DMS153 (cell line): ENCODE data around the gene RHOT2.

Experiments used
- DNase-seq: peaks from one replicate; lab custom pipeline; 2025; lab: John Stamatoyannopoulos, UW

The RHOT2 gene

DNA sequence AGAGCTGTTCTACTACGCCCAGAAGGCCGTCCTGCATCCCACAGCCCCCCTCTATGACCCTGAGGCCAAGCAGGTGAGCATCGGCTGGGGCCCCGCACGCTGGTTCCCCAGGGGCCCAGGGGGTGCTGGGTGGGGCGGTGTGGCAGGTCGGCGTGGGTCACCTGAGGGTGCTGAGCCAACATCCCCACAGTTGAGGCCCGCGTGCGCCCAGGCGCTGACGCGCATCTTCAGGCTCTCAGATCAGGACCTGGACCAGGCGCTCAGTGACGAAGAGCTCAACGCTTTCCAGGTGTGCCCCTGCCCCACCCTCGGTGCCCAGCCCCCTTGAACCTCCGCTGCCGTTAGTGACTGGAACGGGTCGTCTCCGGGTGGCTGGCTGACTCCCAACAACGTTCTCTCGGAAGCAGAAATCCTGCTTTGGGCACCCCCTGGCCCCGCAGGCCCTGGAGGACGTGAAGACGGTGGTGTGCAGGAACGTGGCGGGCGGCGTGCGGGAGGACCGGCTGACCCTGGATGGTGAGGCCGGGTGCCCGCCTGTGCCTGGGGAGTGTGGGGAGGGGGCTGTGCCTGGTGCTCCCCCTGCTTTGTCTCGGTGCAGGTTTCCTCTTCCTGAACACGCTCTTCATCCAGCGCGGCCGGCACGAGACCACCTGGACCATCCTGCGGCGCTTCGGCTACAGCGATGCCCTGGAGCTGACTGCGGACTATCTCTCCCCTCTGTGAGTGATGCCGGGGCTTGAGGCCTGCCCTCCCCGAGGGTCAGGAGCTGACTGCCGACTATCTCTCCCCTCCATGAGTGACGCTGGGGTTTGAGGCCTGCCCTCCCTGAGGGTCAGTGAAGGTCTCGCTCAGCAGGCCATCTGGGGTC, 2.8 kb downstream of the RHOT2 start:
- no peak for DNase-seq

DNA sequence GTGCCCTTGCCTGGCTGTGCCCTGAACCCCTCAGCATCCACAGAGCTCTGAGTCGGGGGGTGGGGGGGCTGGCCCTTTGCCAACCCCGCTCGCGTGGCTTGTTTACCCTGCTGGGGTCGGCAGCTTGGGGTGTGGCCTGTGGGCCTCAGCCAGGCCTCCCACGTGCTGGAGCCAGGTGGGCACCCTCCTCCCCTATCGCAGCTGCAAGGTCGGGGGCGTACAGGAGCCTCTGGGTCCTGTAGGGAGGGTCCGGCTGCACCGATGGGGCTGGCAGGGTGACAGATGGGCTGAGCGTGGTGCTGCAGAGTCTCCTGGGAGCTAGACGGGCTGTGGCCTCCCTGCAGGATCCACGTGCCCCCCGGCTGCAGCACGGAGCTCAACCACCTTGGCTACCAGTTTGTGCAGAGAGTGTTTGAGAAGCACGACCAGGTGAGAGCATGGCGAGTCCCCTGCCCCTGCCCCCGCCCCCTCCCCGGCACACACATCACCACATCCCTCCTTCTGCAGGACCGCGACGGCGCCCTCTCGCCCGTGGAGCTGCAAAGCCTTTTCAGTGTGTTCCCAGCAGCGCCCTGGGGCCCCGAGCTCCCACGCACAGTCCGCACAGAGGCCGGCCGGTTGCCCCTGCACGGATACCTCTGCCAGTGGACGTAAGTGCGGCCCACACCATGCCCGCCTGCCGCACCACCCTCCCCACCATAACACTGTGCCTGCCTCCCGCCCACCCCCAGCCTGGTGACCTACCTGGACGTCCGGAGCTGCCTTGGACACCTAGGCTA, 3.6 kb downstream of the RHOT2 start:
- no peak for DNase-seq

DNA sequence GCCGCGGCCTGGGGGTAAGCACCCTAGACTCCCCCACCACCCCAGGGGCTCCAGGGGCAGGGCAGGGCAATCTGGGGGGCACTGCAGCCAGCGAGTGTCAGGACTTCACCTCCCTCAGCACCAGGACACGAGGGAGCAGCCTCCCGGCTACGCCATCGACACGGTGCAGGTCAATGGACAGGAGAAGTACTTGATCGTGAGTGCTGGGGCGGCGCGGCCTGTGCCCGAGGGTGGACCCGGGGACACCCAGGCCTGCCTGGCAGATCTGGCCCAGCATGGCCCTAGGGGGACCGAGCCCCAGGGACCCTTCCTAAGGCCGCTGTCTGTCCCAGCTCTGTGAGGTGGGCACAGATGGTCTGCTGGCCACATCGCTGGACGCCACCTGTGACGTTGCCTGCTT, 4.4 kb downstream of the RHOT2 start:
- no peak for DNase-seq

DNA sequence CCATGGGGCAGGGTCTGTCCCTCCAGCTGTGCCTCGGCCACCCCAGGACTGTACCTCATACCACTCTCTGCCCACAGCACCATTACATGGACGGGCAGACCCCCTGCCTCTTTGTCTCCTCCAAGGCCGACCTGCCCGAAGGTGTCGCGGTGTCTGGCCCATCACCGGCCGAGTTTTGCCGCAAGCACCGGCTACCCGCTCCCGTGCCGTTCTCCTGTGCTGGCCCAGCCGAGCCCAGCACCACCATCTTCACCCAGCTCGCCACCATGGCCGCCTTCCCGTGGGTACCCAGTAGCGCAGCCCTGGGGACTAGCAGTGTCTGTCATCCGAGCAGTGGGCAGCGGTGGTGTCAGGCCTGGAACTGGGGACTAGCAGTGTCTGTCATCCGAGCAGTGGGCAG, 4.9 kb downstream of the RHOT2 start:
- DNase-seq, result no peak

DNA sequence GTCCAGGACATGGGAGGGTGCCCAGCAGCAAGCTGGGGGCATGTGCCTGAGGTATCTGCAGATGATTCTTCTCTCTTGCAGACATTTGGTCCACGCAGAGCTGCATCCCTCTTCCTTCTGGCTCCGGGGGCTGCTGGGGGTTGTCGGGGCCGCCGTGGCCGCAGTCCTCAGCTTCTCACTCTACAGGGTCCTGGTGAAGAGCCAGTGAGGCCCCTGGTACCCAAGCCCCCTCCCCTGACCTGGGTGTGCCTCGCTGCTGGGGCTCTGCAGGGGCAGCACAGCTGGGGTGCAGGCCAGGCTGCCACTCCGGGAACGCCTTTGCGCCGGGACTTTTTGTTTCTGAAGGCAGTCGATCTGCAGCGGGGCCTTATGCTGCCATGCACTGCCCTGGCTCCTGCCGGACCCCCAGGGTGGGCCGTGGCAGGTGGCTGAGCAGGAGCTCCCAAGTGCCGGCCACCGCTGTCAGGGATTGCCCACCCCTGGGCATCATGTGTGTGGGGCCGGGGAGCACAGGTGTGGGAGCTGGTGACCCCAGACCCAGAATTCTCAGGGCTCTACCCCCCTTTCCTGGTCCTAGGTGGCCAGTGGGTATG, 5.6 kb downstream of the RHOT2 start:
- no peak for DNase-seq

DNA sequence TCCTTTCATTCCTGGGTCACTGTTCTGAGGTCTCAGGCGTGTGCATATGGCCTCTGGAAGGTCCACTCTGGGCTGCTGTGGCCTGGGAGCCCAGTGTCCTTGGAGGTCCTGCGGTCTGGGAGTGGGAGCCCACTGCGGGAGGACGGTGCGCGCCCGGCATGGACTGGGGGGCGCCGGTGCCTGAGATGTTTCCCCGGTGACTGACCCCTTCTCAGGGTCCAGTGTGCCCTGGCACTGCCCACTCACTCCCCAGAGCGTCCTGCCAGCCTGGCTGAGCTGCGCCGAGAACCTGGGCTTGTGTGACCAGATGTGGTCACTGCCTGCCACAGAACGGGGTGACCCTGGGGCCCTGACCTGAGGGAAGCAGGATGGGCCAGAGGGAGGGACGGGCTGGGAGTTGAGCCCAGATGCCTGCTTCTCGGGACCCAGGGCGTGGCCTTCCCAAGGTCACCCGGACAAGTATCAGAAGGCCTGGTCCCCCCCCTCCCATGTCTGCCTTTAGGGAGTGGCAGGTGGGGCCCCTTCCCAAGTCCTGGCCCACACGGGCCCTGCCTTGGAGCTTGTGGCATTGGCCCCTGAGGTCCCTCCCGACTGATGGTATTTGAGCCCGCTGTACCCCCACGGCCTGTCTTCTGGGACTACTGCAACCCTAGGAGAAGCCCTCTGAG, 6.4 kb downstream of the RHOT2 start:
- no peak for DNase-seq

DNA sequence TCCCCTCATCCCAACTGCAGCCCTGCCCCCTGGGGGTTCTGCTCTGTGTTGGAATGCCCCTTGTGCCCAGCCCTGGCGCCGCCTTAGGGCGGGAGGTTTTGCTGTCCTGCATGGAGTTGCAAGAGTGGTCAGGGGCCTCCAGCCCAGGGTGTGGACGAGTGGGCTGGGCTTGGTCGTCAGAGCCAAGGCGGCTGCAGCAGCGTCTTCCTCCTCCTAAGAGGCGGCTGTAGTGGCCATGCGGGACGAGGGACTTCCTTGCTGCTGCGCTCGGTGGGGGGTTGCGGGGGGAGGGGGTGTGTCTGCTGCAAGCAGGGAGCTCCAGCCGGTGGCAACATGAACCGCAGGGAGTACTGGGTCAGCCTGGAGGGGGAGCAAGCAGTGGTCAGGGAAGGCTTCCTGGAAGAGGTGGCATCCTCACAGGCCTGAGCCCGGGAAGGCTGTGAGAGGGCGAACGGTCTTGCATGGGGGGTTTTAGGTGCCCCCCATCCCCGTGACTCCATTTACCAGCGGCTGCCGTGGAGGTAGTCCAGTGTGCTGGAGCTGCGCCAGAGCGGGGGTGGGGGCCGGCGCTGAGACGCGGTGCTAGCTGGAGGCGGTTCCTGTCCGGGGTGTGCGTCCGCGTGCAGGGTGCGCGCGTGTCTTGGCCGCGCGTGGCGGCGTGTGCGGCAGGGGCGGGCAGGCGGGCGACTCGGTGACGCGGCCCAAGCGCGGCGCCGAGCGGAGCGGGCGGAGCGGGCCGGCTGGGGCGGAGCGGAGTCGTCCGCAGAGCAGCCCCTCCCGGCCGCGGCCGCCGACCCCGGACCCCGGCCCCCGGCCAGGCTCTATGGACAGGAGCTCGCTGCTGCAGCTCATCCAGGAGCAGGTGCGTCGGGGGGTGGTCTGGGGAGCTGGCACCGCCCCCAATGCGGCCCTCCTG, 7.3 kb downstream of the RHOT2 start, which contains the start of gene RHBDL1:
TSS of gene RHBDL1 (plus strand) at position 704 of the 916 bp plus-strand sequence. CDS start at position 824, 120 bp downstream.
- DNase-seq, result no peak

DNA sequence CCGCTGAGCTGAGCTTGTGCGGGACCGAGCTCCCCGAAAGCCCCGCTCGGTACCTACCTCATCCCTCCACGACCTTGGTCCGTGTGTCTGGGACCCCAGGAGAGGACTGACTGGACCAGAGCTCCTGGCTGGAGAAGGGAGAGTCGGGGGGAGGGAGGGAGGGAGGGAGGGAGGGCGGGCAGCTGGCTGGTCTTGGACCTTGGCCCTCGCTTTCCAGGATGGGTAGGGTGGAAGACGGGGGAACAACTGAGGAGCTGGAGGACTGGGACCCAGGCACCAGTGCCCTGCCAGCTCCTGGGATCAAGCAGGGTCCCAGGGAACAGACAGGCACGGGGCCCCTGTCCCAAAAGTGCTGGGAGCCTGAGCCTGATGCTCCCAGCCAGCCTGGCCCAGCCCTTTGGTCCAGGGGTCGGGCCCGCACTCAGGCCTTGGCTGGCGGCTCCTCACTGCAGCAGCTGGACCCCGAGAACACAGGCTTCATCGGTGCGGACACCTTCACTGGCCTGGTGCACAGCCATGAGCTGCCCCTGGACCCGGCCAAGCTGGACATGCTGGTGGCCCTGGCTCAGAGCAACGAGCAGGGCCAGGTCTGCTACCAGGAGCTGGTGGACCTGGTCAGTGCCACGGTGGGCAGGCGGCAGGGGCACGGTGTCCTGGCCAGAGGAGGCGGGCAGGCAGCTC, 8.1 kb downstream of the RHOT2 start:
- no peak for DNase-seq

DNA sequence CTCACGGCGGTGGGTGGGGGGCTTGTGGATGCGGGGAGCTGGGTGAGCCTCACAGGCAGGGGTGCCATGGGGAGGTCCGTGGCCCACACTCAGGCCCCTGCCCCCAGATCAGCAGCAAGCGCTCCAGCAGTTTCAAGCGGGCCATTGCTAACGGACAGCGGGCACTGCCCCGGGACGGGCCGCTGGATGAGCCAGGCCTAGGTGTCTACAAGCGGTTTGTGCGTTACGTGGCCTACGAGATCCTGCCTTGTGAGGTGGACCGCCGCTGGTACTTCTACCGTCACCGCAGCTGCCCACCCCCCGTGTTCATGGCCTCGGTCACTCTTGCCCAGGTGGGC, 8.6 kb downstream of the RHOT2 start:
- no peak for DNase-seq

DNA sequence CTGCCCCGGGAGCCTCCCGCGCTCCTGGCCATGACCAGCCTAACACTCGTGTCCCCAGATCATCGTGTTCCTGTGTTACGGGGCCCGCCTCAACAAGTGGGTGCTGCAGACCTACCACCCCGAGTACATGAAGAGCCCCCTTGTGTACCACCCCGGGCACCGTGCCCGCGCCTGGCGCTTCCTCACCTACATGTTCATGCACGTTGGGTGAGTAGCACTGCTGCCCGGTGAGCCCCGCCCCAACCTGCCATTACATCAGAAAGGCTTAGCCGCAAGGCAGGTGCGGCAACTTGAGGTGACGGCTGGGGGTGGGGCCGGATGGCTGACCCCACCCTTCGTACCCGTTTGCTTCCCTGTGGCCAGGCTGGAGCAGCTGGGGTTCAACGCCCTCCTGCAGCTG, 9.0 kb downstream of the RHOT2 start:
- DNase-seq, result peak; percentile 87

DNA sequence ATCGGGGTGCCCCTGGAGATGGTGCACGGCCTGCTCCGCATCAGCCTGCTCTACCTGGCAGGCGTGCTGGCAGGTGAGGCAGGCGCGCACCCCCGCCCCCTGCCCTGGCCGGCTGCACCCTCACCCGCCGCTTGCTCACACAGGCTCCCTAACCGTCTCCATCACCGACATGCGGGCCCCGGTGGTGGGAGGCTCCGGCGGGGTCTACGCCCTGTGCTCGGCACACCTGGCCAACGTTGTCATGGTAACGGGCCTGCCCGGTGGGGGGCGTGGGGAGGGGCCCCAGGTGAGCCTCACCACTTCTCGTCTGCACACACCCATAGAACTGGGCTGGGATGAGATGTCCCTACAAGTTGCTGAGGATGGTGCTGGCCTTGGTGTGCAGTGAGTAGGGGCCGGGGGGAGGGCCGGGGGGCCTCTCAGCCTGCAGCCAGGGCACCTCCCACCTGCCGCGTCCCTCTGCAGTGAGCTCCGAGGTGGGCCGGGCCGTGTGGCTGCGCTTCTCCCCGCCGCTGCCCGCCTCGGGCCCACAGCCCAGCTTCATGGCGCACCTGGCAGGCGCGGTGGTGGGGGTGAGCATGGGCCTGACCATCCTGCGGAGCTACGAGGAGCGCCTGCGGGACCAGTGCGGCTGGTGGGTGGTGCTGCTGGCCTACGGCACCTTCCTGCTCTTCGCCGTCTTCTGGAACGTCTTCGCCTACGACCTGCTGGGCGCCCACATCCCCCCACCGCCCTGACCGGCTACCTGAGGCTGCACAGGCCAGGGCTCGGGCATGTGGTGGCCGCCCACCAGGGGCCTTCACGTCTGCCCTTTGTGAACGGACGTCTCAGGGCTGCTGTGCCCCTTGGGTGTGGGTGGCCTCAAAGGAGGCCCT, 9.6 kb downstream of the RHOT2 start:
- DNase-seq, result peak; percentile 44

DNA sequence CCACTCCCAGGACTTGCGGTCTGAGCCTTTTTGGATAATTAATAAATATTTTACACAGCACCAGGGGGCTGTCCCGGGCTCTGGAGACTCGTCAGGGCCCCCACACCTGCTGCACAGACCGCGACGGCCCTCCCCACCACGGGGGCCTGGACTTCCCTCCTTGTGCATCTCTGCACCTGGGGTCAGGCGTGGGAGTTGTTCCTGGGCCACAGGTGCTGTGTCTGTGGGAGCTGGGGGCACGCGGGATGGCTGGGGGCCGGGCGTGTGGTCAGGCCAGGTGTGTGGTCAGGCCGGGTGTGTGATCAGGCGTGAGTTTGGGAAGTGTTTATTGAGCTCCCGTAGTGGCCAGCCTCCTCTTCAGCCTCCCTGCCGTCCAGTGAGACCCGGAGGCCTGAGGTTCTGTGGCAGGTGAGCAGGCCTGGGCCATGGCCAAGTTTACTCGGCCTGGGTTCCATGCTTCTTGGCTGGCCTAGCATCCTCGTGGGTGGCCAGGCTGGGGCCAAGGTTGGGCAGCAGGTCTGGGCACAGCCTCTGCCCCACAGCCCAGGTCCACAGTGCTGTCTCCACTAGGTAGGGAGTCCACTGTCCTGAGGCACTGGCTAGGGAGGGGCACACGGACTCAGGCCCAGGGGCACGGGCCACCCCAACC, 10.4 kb downstream of the RHOT2 start:
- DNase-seq, result no peak

DNA sequence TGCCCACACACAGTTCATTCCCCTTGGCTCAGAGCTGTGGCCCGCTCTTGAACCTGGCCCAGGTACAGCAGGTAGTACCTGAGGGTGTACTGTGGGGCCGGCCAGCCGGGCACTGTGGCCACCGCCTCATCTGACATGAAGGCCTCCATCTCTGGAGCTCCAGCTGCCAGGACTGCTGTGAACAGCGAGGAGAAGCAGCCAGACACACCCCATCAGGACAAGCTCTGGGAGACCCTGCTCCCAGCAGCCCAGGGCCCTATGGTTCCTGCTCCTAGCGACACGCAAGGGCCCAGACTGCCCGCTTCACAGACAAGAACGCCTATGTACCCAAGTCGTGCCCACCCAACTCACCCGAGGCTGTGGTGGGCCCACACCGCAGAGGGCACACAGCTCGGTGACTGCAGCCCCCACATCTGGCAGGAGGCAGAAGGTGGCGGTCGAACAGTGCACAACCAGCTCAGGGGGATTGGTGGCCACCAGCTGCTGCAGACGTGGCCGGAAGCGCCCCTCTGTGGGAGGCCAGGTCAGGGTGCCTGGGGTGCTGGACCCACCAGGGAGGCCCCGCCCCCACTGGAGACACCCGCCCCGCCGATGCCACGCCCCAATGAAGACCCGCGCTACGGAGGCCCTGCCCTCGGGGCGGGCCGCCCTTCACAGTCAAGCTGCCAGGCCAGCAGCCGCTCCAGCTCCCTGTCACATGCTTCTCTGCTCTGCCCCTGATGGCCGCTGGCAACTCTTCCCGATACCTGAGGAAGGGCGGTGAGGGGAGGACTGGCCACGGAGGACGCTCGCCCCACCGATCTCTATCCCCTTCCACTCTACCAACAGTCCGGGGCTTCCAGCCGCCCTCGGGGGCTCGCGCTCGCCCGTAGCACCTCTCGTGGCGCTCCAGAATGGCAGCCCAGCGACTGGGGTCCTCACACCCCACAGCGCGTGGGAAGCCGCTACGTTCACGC, 11.2 kb downstream of the RHOT2 start:
- peak; percentile 72 for DNase-seq

DNA sequence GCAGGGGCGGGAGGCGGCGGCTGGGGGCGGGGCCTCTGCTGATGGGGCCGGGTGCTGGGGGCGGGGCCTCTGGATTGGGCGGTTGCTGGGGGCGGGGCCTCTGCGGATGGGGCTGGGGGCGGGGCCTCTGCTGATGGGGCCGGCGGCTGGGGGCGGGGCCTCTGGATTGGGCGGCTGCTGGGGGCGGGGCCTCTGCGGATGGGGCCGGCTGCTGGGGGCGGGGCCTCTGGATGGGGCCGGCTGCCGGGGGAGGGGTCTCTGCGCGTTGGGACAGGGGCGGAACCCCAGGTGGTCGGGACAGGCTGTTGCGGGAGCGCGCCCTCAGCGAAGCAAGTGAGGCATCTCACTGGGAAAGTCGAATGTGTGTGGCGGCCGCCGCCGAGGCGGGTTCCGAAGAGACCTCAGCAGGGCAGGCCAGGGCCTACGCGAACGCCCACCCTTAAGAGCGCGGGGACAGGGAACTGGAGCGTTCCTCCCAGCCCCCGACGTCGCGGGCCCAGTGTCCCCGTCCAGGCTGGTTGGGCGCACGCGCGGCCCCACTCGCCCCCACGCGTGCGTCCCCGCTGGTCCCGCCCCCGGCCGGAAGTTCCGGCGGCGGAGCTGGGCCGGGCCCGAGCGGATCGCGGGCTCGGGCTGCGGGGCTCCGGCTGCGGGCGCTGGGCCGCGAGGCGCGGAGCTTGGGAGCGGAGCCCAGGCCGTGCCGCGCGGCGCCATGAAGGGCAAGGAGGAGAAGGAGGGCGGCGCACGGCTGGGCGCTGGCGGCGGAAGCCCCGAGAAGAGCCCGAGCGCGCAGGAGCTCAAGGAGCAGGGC, 12.1 kb downstream of the RHOT2 start, which contains the start of gene STUB1:
TSS of gene STUB1 (plus strand) at position 597 of the 811 bp plus-strand sequence. CDS start at position 713, 116 bp downstream.
- DNase-seq, result peak; percentile 56

DNA sequence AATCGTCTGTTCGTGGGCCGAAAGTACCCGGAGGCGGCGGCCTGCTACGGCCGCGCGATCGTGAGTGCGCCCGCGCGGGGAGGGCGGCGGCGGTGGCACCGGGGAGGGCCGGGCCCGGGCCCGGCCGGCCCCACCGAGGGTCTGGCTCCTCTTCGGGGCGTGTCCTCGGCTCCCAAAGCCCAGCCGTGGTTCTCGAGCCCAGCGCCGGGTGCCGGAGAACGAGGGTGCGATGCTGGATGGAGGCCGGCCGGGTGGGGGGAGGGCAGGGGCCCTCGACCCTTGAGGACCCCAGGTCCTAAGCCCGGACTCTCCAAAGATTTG, 12.7 kb downstream of the RHOT2 start:
- no peak for DNase-seq

DNA sequence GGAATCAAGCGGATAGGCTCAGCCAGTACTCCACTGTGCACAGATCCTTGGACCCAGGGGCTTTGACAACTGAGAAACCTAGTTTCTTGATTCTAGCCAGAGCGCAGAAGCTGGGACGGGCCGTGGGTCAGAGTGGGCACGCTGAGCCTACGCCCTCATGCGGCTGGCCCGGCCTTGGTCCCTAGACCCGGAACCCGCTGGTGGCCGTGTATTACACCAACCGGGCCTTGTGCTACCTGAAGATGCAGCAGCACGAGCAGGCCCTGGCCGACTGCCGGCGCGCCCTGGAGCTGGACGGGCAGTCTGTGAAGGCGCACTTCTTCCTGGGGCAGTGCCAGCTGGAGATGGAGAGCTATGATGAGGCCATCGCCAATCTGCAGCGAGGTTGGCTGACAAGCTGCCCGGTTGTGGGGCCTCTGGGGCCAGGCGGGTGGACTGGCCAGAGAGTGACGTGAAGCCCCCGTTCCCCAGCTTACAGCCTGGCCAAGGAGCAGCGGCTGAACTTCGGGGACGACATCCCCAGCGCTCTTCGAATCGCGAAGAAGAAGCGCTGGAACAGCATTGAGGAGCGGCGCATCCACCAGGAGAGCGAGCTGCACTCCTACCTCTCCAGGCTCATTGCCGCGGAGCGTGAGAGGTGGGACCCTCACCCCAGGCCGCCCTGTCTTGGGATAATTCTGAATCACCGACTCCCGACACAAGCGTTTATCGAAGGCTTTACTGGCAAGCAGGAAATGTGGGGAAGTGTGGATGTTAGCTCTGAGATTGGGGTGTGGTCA, 13.2 kb downstream of the RHOT2 start:
- DNase-seq, result no peak
